ENCODE results near the gene EID2B. TPM values are rescaled to one million over a fixed set of nuclear protein-coding genes. Genes with fewer than 3 reads are reported as not detected.
A peak's percentile ranks its signal among the peaks of the same experiment; 100 is the strongest.

The EID2B gene
- total RNA-seq, 4 donors from 2014 or later = 0.48 to 3.6 (median 0.79) TPM; not detected in 1

DNA sequence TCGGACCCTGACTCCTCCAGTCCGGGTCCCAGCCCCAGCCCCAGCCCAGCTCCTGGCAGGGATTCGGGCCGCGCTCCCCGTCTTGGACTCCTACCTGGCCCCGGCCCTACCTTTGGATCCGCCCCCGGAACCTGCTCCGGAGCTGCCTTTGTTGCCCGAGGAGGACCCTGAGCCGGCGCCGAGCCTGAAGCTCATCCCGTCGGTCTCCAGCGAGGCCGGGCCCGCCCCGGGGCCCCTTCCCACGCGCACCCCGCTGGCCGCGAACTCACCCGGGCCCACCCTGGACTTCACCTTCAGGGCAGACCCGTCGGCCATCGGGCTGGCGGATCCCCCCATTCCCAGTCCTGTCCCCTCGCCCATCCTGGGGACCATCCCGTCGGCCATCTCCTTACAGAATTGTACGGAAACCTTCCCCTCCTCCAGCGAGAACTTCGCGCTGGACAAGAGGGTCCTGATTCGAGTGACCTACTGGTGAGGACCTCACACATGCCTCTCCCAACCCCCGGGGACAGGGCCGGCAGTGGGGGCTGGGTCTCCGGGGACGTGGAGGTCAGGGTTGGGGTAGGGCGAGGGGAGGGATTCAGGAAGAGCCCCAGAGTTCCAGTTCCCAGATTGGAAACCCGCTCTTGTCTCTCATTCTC, 17.0 kb downstream of the EID2B start:
- Histone ChIP-seq H3K27me3 (peaks cover 6 to 82% (median 24%) of the 10 kb centered on the region in 4 donors), H3K9me3 (no peaks in the 10 kb centered on the region), H3K4me1 (peaks cover 6 to 18% (median 13%) of the 10 kb centered on the region in 3 donors), H3K36me3 (no peaks in the 10 kb centered on the region), H3K27ac (no peak overlapping the region), H3K4me3 (peak overlapping the region; percentile 2 to 63 (median 30))
- no peak for TF ChIP-seq POLR2A (IDR thresholded peaks at IDR 0.05)
- TF ChIP-seq, protein P1, sequence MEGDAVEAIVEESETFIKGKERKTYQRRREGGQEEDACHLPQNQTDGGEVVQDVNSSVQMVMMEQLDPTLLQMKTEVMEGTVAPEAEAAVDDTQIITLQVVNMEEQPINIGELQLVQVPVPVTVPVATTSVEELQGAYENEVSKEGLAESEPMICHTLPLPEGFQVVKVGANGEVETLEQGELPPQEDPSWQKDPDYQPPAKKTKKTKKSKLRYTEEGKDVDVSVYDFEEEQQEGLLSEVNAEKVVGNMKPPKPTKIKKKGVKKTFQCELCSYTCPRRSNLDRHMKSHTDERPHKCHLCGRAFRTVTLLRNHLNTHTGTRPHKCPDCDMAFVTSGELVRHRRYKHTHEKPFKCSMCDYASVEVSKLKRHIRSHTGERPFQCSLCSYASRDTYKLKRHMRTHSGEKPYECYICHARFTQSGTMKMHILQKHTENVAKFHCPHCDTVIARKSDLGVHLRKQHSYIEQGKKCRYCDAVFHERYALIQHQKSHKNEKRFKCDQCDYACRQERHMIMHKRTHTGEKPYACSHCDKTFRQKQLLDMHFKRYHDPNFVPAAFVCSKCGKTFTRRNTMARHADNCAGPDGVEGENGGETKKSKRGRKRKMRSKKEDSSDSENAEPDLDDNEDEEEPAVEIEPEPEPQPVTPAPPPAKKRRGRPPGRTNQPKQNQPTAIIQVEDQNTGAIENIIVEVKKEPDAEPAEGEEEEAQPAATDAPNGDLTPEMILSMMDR (IDR thresholded peaks at IDR 0.05) = no peak
- DNase-seq = no peak
- 9 to 20% methylated on average over 1 to 3 of the region's 44 CpGs for WGBS, 2 donors
- intact Hi-C loops (cut with DNase I) = no loop called here

DNA sequence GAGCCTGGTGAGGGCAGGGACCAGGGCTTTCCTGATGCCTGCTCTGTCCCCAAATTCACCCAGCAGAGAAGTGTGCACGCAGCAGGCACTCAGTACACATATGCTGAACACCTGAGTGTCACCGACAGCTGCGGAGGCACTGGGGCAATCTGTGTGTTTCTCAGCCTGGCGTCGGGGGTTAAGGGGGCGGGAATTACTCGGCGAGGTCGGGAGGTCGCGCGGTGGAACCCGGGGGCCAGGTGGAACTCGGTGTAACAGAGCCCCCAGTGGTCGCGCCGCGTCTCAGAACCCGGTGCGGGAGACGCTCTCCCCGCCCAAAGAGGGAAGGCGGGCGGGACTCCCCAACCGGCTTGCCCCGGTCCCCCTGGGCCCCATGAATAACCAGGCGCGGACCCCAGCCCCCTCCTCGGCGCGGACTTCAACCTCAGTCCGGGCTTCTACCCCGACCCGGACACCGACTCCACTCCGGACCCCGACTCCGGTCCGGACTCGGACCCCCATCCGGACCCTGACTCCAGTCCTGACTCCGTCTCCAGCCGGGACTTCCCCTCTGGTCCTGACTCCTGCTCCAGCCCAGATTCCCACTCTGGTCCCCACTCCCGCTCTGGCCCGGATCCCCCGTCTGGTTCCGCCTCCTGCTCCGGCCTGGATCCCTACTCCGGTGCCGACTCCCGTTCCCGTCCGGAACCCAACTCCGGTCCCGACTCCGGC, 17.7 kb downstream of the EID2B start, which contains the start of gene SELENOV:
Gene SELENOV, plus strand, starts transcription at position 300 of the 711 bp plus-strand sequence. Its CDS starts 74 bp downstream, at position 374.
- no peak for DNase-seq
- H3K4me1 ChIP-seq = peaks cover 6 to 18% (median 13%) of the 10 kb centered on the region in 3 donors
- H3K4me3 ChIP-seq = peak within 1 kb of the TSS; percentile 2 to 63 (median 30)
- WGBS, 2 donors = 3 to 9% methylated on average over 6 to 16 of the region's 56 CpGs
- no peak for TF ChIP-seq POLR2A (IDR thresholded peaks at IDR 0.05)
- TF ChIP-seq, protein P1 (IDR thresholded peaks at IDR 0.05) = no peak
- intact Hi-C loops (cut with DNase I) = no loop called here
- peaks cover 6 to 86% (median 24%) of the 10 kb centered on the region in 4 donors for H3K27me3 ChIP-seq
- H3K27ac ChIP-seq = no peak within 1 kb of the TSS
- H3K9me3 ChIP-seq = no peaks in the 10 kb centered on the region
- no peaks in the 10 kb centered on the region for H3K36me3 ChIP-seq

DNA sequence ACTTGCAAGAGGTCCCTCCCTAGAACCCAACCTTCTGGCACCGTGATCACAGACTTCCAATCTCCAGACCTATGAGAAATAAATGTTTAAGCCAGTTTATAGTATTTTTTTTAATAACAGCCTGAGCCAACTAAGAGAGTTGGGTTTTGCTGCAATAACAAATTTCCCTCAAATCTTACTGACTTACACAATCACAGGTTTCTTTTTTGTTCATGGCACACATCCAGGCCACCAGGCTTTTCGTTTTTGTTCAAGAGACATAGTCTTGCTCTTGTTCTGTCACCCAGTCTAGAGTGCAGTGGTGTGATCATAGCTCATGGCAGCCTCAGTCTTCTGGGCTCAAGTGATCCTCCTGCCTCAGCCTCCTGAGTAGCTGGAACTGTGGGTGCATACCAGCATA, 19.7 kb downstream of the EID2B start:
- intact Hi-C loops (cut with DNase I) = no loop called here
- WGBS, 2 donors = 37 to 48% methylated on average over 2 of the region's 2 CpGs

DNA sequence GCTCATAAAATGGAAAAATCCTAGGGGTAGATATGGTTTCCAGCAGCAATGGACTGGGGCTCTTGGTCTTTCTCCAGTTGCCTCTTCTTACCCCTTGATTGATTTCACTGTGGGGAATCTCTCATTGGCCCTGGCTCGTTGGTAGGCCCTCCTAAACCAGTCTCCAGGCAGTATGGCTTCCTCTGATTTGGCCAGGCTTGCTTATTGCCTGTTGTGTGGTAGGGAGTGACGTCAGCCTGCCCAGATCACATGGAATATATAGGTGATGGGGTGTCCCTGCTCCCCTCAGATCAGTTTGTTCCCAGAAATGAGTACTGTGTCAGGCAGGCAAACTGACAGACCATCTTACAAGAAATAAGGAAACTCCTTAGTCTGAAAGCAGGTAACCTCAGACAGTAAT, 23.4 kb downstream of the EID2B start:
- no peak for DNase-seq
- 50 to 69% methylated on average over 1 of the region's 2 CpGs for WGBS, 2 donors
- Histone ChIP-seq H3K4me3 (no peak overlapping the region), H3K9me3 (no peaks in the 10 kb centered on the region), H3K27me3 (peaks cover 8 to 96% (median 20%) of the 10 kb centered on the region in 4 donors), H3K27ac (no peak overlapping the region), H3K36me3 (no peaks in the 10 kb centered on the region), H3K4me1 (peaks cover 6 to 14% (median 7%) of the 10 kb centered on the region in 3 donors)
- intact Hi-C loops (cut with DNase I) = no loop called here
- TF ChIP-seq, protein P1 (IDR thresholded peaks at IDR 0.05) = no peak
- no peak for TF ChIP-seq POLR2A (IDR thresholded peaks at IDR 0.05)

More for the DNA sequence above, 19.7 kb downstream of the EID2B start:
- H3K4me1 ChIP-seq = peaks cover 6 to 18% (median 13%) of the 10 kb centered on the region in 3 donors
- TF ChIP-seq, protein P1 (IDR thresholded peaks at IDR 0.05) = no peak
- no peaks in the 10 kb centered on the region for H3K9me3 ChIP-seq
- no peak overlapping the region for H3K27ac ChIP-seq
- no peak for DNase-seq
- no peaks in the 10 kb centered on the region for H3K36me3 ChIP-seq
- H3K27me3 ChIP-seq = peaks cover 8 to 95% (median 33%) of the 10 kb centered on the region in 4 donors
- no peak overlapping the region for H3K4me3 ChIP-seq

DNA sequence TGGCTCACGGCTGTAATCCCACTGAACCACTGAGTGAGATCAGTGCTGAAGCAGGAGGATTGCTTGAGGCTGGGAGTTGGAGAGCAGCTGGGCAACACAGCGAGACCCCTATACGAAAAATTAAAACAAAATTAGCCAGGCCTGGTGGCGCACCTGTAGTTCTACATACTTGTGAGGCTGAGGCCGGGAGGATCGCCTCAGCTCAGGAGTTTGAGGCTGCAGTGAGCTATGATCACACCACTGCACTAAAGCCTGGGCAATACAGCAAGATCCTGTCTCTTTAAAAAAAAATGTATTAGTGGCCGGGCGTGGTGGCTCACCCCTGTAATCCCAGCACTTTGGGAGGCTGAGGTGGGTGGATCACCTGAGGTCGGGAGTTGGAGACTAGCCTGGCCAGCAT, 24.0 kb downstream of the EID2B start:
- Histone ChIP-seq H3K4me3 (no peak overlapping the region), H3K27ac (no peak overlapping the region), H3K4me1 (peaks cover 6 to 14% (median 7%) of the 10 kb centered on the region in 3 donors), H3K27me3 (peaks cover 8 to 96% (median 17%) of the 10 kb centered on the region in 4 donors), H3K36me3 (no peaks in the 10 kb centered on the region), H3K9me3 (no peaks in the 10 kb centered on the region)
- TF ChIP-seq, protein P1 (IDR thresholded peaks at IDR 0.05) = no peak
- no peak for TF ChIP-seq POLR2A (IDR thresholded peaks at IDR 0.05)
- no peak for DNase-seq
- 83 to 86% methylated on average over 9 of the region's 9 CpGs for WGBS, 2 donors
- intact Hi-C loops (cut with DNase I) = no loop called here
